Measurements from ENCODE around the gene SWT1.

DNA sequence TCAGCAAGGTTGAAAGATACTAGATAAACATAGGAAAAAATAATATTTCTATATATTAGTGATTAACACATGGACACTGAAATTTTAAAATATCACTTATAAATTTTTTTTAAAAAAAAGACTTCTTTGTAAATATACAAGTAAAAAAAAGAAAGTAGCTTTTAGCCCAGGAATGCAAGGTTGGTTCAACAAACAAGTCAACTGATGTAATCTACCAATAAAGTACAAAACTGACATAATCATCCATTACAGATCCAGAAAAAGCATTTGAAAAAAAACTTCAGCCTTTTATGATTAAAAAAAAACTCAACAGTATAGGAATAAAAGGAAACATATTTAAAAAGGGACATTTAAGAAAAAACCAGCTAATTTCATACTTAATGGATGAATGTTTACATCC lies 48.6 kb upstream of the SWT1 start:
- TF ChIP-seq POLR2AphosphoS5 (IDR thresholded peaks at IDR 0.05; ENCODE audit: low read depth, low read length), result no peak
- no peak for TF ChIP-seq POLR2A (IDR thresholded peaks at IDR 0.05; ENCODE audit: low read depth, low read length)
- no peak for TF ChIP-seq TAF1 (IDR thresholded peaks at IDR 0.05; ENCODE audit: low read depth, low read length)
- TF ChIP-seq SPI1 (IDR thresholded peaks at IDR 0.05; ENCODE audit: low read depth, low read length), result no peak
- no peak for TF ChIP-seq POU2F2 (IDR thresholded peaks at IDR 0.05; ENCODE audit: low read depth, low read length)

Measured in GM12891 (cell line).